Stimulated activated CD4-positive, alpha-beta T cell treated with anti-CD3 and anti-CD28 coated beads, Interleukin-15, amount 100 ng/mL, for 24 hours (primary cell): Measurements from ENCODE around the gene LIPF.
"Not testable (repeated sequence)": the region's sequence is repeated elsewhere in the genome, so short reads cannot be mapped to it uniquely, and the experiment has no call there.

ENCODE experiments used
- DNase-seq: peaks from one replicate; pipeline ENCODE4 v3.0.0-alpha.2; 2020

Gene LIPF

GRCh38 chr10:88680958-88681357 lies 16.7 kb downstream of the LIPF start:
- no peak for DNase-seq

- DNase-seq: no peak
Measured at GRCh38 chr10:88682491-88682890, 18.2 kb downstream of the LIPF start.

GRCh38 chr10:88687853-88688467 lies 23.7 kb downstream of the LIPF start:
- DNase-seq: no peak

- no peak for DNase-seq
Measured at GRCh38 chr10:88689366-88689765, 25.1 kb downstream of the LIPF start.

- DNase-seq: no peak
Measured at GRCh38 chr10:88693392-88694020, 29.3 kb downstream of the LIPF start.

GRCh38 chr10:88702848-88703597 lies 38.8 kb downstream of the LIPF start:
- DNase-seq: no peak

- no peak for DNase-seq
Measured at GRCh38 chr10:88705958-88706357, 41.7 kb downstream of the LIPF start, which contains the start of gene LIPK. Gene LIPK, plus strand, starts transcription at chr10:88706249. Its CDS starts 18,295 bp downstream, at chr10:88724544.

- DNase-seq: peak; percentile 23
Measured at GRCh38 chr10:88707429-88708155, 43.4 kb downstream of the LIPF start.

GRCh38 chr10:88709361-88709760 lies 45.1 kb downstream of the LIPF start:
- DNase-seq: not testable (repeated sequence)

- DNase-seq: no peak
Measured at GRCh38 chr10:88715517-88715916, 51.3 kb downstream of the LIPF start.

- no peak for DNase-seq
Measured at GRCh38 chr10:88721392-88721791, 57.1 kb downstream of the LIPF start.

- no peak for DNase-seq
Measured at GRCh38 chr10:88725798-88726197, 61.6 kb downstream of the LIPF start.

GRCh38 chr10:88728107-88728763 lies 64.0 kb downstream of the LIPF start:
- DNase-seq: peak; percentile 69
